CD4-positive, alpha-beta T cell treated with Interleukin-4 for 4 hours (primary cell): ENCODE measurements around the gene FGF14.

Source experiments
- DNase-seq: peaks from one replicate; pipeline ENCODE4 v3.0.0-alpha.2; 2020

FGF14 gene

GRCh38 chr13:101755228-101755887 lies 646.5 kb downstream of the FGF14 start:
- DNase-seq, result no peak

GRCh38 chr13:101752432-101752831 lies 649.4 kb downstream of the FGF14 start:
- DNase-seq, result no peak

- DNase-seq, result no peak
Measured at GRCh38 chr13:101751488-101751887, 650.4 kb downstream of the FGF14 start.

- DNase-seq, result no peak
Measured at GRCh38 chr13:101749584-101749983, 652.3 kb downstream of the FGF14 start.

- no peak for DNase-seq
Measured at GRCh38 chr13:101747039-101747438, 654.8 kb downstream of the FGF14 start.

GRCh38 chr13:101746513-101746912 lies 655.3 kb downstream of the FGF14 start:
- no peak for DNase-seq

- DNase-seq, result no peak
Measured at GRCh38 chr13:101739382-101740178, 662.3 kb downstream of the FGF14 start.

GRCh38 chr13:101738336-101738735 lies 663.5 kb downstream of the FGF14 start:
- DNase-seq, result no peak

- DNase-seq, result no peak
Measured at GRCh38 chr13:101736566-101736965, 665.3 kb downstream of the FGF14 start.

- DNase-seq, result no peak
Measured at GRCh38 chr13:101730420-101731000, 671.3 kb downstream of the FGF14 start.

GRCh38 chr13:101728615-101729014 lies 673.2 kb downstream of the FGF14 start:
- DNase-seq, result no peak

- no peak for DNase-seq
Measured at GRCh38 chr13:101728021-101728420, 673.8 kb downstream of the FGF14 start.

GRCh38 chr13:101727118-101727517 lies 674.7 kb downstream of the FGF14 start:
- no peak for DNase-seq

- DNase-seq, result no peak
Measured at GRCh38 chr13:101726681-101727080, 675.2 kb downstream of the FGF14 start.

GRCh38 chr13:101718496-101718895 lies 683.4 kb downstream of the FGF14 start:
- DNase-seq, result no peak

- DNase-seq, result no peak
Measured at GRCh38 chr13:101717353-101717752, 684.5 kb downstream of the FGF14 start.

- no peak for DNase-seq
Measured at GRCh38 chr13:101714195-101714594, 687.7 kb downstream of the FGF14 start.

GRCh38 chr13:101712026-101712348 lies 689.9 kb downstream of the FGF14 start:
- DNase-seq, result no peak

- DNase-seq, result no peak
Measured at GRCh38 chr13:101711307-101712025, 690.4 kb downstream of the FGF14 start.

- DNase-seq, result no peak
Measured at GRCh38 chr13:101709952-101710351, 691.9 kb downstream of the FGF14 start.

- DNase-seq, result no peak
Measured at GRCh38 chr13:101708115-101708514, 693.7 kb downstream of the FGF14 start.

- DNase-seq, result no peak
Measured at GRCh38 chr13:101707659-101708058, 694.2 kb downstream of the FGF14 start.

- peak; percentile 5 for DNase-seq
Measured at GRCh38 chr13:101706651-101707050, 695.2 kb downstream of the FGF14 start.

- DNase-seq, result no peak
Measured at GRCh38 chr13:101703838-101704237, 698.0 kb downstream of the FGF14 start.
